HL-60 (cell line): ENCODE results near the gene TTC34.
"Not testable (repeated sequence)": the region's sequence is repeated elsewhere in the genome, so short reads cannot be mapped to it uniquely, and the experiment has no call there.

Experiments
- DNase-seq, 2 experiments: peaks; one replicate each; pipeline ENCODE4 v3.0.0-alpha.2; 2010 to 2020; ENCODE audit warnings: low read depth in 1 of 2, low spot score in 1 of 2
- H3K27ac ChIP-seq: fragments of 250-450 bp; sonication (Bioruptor Pico); replicated peaks from 2 replicates; pipeline ENCODE4 v1.5.1; 2020; ENCODE audit warnings: mild to moderate bottlenecking, moderate library complexity
- H3K27me3 ChIP-seq: fragments of 250-450 bp; sonication (Bioruptor Pico); 2 replicates; pipeline ENCODE4 v1.5.1; 2021; ENCODE audit warnings: mild to moderate bottlenecking, moderate library complexity; ENCODE audit not compliant: insufficient read depth, poor library complexity, severe bottlenecking
- H3K4me3 ChIP-seq: replicated peaks from 2 replicates; pipeline ENCODE4 v1.5.1; 2011; ENCODE audit warnings: mild to moderate bottlenecking, control low read depth, low read length; ENCODE audit not compliant: insufficient read depth
- CTCF ChIP-seq: IDR thresholded peaks from one replicate; pipeline ENCODE4 v1.5.1; 2011; ENCODE audit warnings: low read length, control low read depth, inconsistent platforms; ENCODE audit not compliant: insufficient read depth
- GABPA ChIP-seq: IDR thresholded peaks from 2 replicates; pipeline ENCODE4 v1.6.1; 2012; ENCODE audit warnings: low read depth
- POLR2AphosphoS5 ChIP-seq: IDR thresholded peaks from 2 replicates; pipeline ENCODE4 v1.6.1; 2012; ENCODE audit warnings: low read depth
- REST ChIP-seq: IDR thresholded peaks from 2 replicates; pipeline ENCODE4 v1.6.1; 2012; ENCODE audit warnings: low read depth; ENCODE audit not compliant: insufficient replicate concordance
- SPI1 ChIP-seq: IDR thresholded peaks from 2 replicates; pipeline ENCODE4 v1.6.1; 2012; ENCODE audit warnings: low read depth, mild to moderate bottlenecking, borderline replicate concordance

TTC34 gene

GRCh38 chr1:2800664-2801045 lies 838 bp downstream of the TTC34 start:
- no peak overlapping the region for H3K4me3 ChIP-seq
- TF ChIP-seq GABPA, result no peak
- TF ChIP-seq REST, result no peak
- no peak for TF ChIP-seq CTCF
- no peak for TF ChIP-seq SPI1
- DNase-seq, result no peak
- no peak overlapping the region for H3K27ac ChIP-seq
- no peaks in the 10 kb centered on the region for H3K27me3 ChIP-seq

- DNase-seq, result no peak
- Histone ChIP-seq H3K4me3 (no peak overlapping the region), H3K27me3 (no peaks in the 10 kb centered on the region), H3K27ac (no peak overlapping the region)
- no peak for TF ChIP-seq POLR2AphosphoS5
- TF ChIP-seq GABPA, result no peak
- TF ChIP-seq SPI1, result no peak
- no peak for TF ChIP-seq REST
- TF ChIP-seq CTCF, result no peak
Measured at GRCh38 chr1:2799811-2800663, 1.5 kb downstream of the TTC34 start.

GRCh38 chr1:2798958-2799357 lies 2.5 kb downstream of the TTC34 start:
- not testable (repeated sequence) for H3K27me3 ChIP-seq, H3K4me3 ChIP-seq, DNase-seq, H3K27ac ChIP-seq

GRCh38 chr1:2797741-2798016 lies 3.8 kb downstream of the TTC34 start:
- no peak overlapping the region for H3K4me3 ChIP-seq
- DNase-seq, result no peak
- TF ChIP-seq GABPA, result no peak
- no peak for TF ChIP-seq CTCF
- TF ChIP-seq POLR2AphosphoS5, result no peak
- TF ChIP-seq SPI1, result no peak
- no peak for TF ChIP-seq REST
- no peak overlapping the region for H3K27ac ChIP-seq
- H3K27me3 ChIP-seq, result no peaks in the 10 kb centered on the region
